Cerebellar nuclear complex (tissue), 1 donor: ENCODE results near the gene STMP1.

ENCODE experiments used
- DNase-seq, 2 experiments: peaks; one replicate each; lab custom pipeline; 2025; lab: John Stamatoyannopoulos, UW

Gene STMP1

GRCh38 chr7:135719688-135720087, 57.4 kb downstream of the STMP1 start:
- DNase-seq, result no peak

- DNase-seq, result no peak
Observed at GRCh38 chr7:135721198-135721820, 59.0 kb downstream of the STMP1 start.

DNA sequence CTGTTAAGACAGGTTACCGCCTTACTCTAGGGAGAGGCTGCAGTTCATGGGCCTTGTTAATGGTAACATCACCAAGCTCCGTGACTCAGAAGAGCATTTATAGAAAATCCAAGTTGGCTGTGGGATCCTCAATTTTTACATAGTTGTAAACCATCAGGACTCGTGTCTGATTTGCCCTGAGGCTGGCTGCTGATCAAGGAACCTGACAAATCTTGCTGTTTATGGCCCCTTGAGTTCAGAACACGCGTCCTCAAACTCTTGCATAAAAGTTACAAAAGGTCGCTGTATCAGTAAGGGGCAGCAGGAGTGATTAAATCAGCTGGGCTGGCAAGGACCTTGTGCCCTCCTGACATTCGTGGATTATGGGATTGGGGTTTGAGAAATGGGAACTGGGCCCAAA, 61.1 kb downstream of the STMP1 start:
- no peak for DNase-seq
